T-helper 2 cell (primary cell): ENCODE results near the gene SIRT1.
"Not testable (repeated sequence)": the region's sequence is repeated elsewhere in the genome, so short reads cannot be mapped to it uniquely, and the experiment has no call there.

Source experiments
- DNase-seq, 5 experiments: peaks; one replicate each; pipeline versions ENCODE4 v3.0.0 to v3.0.0-alpha.2; 2012 to 2022

Gene SIRT1

DNA sequence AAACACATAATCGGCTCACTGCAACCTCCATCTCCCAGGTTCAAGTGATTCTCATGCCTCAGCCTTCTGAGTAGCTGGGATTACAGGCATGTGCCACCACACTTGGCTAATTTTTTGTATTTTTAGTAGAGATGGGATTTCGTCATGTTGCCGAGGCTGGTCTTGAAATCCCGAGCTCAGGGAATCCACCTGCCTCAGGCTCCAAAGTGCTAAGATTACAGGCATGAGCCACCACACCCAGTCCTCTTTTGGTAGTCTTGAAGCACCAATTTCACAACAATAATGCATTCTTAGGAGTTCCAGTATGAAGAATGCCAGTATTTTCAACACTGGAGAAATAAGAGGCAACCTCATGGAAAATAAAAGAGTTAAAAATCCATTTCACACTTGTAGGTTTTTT is 81.6 kb downstream of the SIRT1 start:
- not testable (repeated sequence) for DNase-seq
